ENCODE results near the gene ADGRL3.

GRCh38 chr4:61493041-61493440 is 292.9 kb downstream of the ADGRL3 start:
- no peak for TF ChIP-seq CTCF (IDR thresholded peaks at IDR 0.05; ENCODE audit: insufficient read depth, low read length, poor library complexity, severe bottlenecking)
- TF ChIP-seq EZH2phosphoT487 (conservative IDR thresholded peaks at IDR 0.05; ENCODE audit: low read length) = no peak
